NCI-H187 (cell line): ENCODE measurements around the gene RAI1.
"Not testable (repeated sequence)": the region's sequence is repeated elsewhere in the genome, so short reads cannot be mapped to it uniquely, and the experiment has no call there.

ENCODE experiments used
- DNase-seq, 2 experiments: peaks; one replicate each; lab custom pipeline; 2025; lab: John Stamatoyannopoulos, UW

Gene RAI1

GRCh38 chr17:17681187-17681743 lies at the start of gene RAI1:
TSS of gene RAI1 (plus strand) at chr17:17681458. CDS start at chr17:17792949, 111,491 bp downstream.
- DNase-seq = peak; percentile 23 to 59

- DNase-seq = not testable (repeated sequence)
Observed at GRCh38 chr17:17632690-17633089, 48.6 kb upstream of the RAI1 start.

GRCh38 chr17:17633310-17633709 lies 47.9 kb upstream of the RAI1 start:
- DNase-seq = no peak

GRCh38 chr17:17635126-17635525 lies 46.1 kb upstream of the RAI1 start:
- DNase-seq = no peak

GRCh38 chr17:17635537-17636271 lies 45.6 kb upstream of the RAI1 start:
- not testable (repeated sequence) for DNase-seq

- no peak for DNase-seq
Observed at GRCh38 chr17:17636272-17636885, 44.9 kb upstream of the RAI1 start.

GRCh38 chr17:17638467-17638866 lies 42.8 kb upstream of the RAI1 start:
- DNase-seq = no peak

- not testable (repeated sequence) for DNase-seq
Observed at GRCh38 chr17:17639661-17640270, 41.5 kb upstream of the RAI1 start.

GRCh38 chr17:17641621-17642409 lies 39.4 kb upstream of the RAI1 start:
- DNase-seq = peak; percentile 20 to 21

- not testable (repeated sequence) for DNase-seq
Observed at GRCh38 chr17:17645148-17645547, 36.1 kb upstream of the RAI1 start.

- DNase-seq = no peak
Observed at GRCh38 chr17:17645961-17646360, 35.3 kb upstream of the RAI1 start.

- no peak for DNase-seq
Observed at GRCh38 chr17:17647524-17648178, 33.6 kb upstream of the RAI1 start.

GRCh38 chr17:17648762-17649161 lies 32.5 kb upstream of the RAI1 start:
- DNase-seq = no peak

- DNase-seq = no peak
Observed at GRCh38 chr17:17650959-17651358, 30.3 kb upstream of the RAI1 start.

GRCh38 chr17:17653343-17653742 lies 27.9 kb upstream of the RAI1 start:
- no peak for DNase-seq

- DNase-seq = no peak
Observed at GRCh38 chr17:17659340-17659739, 21.9 kb upstream of the RAI1 start.

- DNase-seq = no peak
Observed at GRCh38 chr17:17661134-17661533, 20.1 kb upstream of the RAI1 start.

- DNase-seq = no peak
Observed at GRCh38 chr17:17661834-17662385, 19.3 kb upstream of the RAI1 start.

- DNase-seq = no peak
Observed at GRCh38 chr17:17663160-17664063, 17.8 kb upstream of the RAI1 start.

- DNase-seq = no peak
Observed at GRCh38 chr17:17664064-17664452, 17.2 kb upstream of the RAI1 start.
